Measurements from ENCODE around the gene KLHL22. TPM values are rescaled to one million over a fixed set of nuclear protein-coding genes. Genes with fewer than 3 reads are reported as not detected.
A peak's percentile ranks its signal among the peaks of the same experiment; 100 is the strongest.

KLHL22 gene
- total and polyA plus RNA-seq, 2 experiments from 2014 or later: 23.6 to 38.0 TPM

GRCh38 chr22:20530368-20531153 is 35.0 kb upstream of the KLHL22 start:
- TF ChIP-seq EZH2 (IDR thresholded peaks at IDR 0.05; ENCODE audit: borderline replicate concordance) (no peak), EZH2phosphoT487 (IDR thresholded peaks at IDR 0.05; ENCODE audit: low read depth, severe bottlenecking, unreplicated experiment) (no peak), CTCF (IDR thresholded peaks at IDR 0.05; ENCODE audit: poor library complexity) (no peak)
- Histone ChIP-seq H3K36me3 (replicated peaks; ENCODE audit: insufficient read depth, low read depth) (no peaks in the 10 kb centered on the region), H3K9me2 (replicated peaks; ENCODE audit: insufficient read depth) (no peaks in the 10 kb centered on the region), H3K4me1 (ENCODE audit: insufficient read depth) (peaks cover 39% of the 10 kb centered on the region), H3K4me3 (no peak overlapping the region), H3K9me3 (ENCODE audit: low read depth) (no peaks in the 10 kb centered on the region), H4K20me1 (ENCODE audit: insufficient read depth, poor library complexity, severe bottlenecking) (peaks cover 49% of the 10 kb centered on the region), H2AFZ (no peak overlapping the region), H3K79me2 (peaks cover 88% of the 10 kb centered on the region), H3K4me2 (peak overlapping the region; percentile 15), H3K27me3 (no peaks in the 10 kb centered on the region), H3K27ac (peak overlapping the region; percentile 93)
- 72% methylated on average over 15 of the region's 15 CpGs for WGBS (ENCODE audit: low lambda C conversion rate, missing lambda C conversion rate)
- peak; percentile 65 for DNase-seq (ENCODE audit: low spot score)

GRCh38 chr22:20528405-20528978 is 32.9 kb upstream of the KLHL22 start:
- WGBS (ENCODE audit: low lambda C conversion rate, missing lambda C conversion rate): 98% methylated on average over 7 of the region's 7 CpGs
- Histone ChIP-seq H3K36me3 (replicated peaks; ENCODE audit: insufficient read depth, low read depth) (no peaks in the 10 kb centered on the region), H3K9me3 (ENCODE audit: low read depth) (no peaks in the 10 kb centered on the region), H4K20me1 (ENCODE audit: insufficient read depth, poor library complexity, severe bottlenecking) (peaks cover 51% of the 10 kb centered on the region), H3K79me2 (peaks cover 90% of the 10 kb centered on the region), H3K27me3 (no peaks in the 10 kb centered on the region), H3K9me2 (replicated peaks; ENCODE audit: insufficient read depth) (no peaks in the 10 kb centered on the region), H2AFZ (no peak overlapping the region), H3K4me3 (no peak overlapping the region), H3K27ac (no peak overlapping the region), H3K4me2 (no peak overlapping the region), H3K4me1 (ENCODE audit: insufficient read depth) (peaks cover 48% of the 10 kb centered on the region)
- DNase-seq (ENCODE audit: low spot score): no peak
- TF ChIP-seq EZH2 (IDR thresholded peaks at IDR 0.05; ENCODE audit: borderline replicate concordance) (no peak), CTCF (IDR thresholded peaks at IDR 0.05; ENCODE audit: poor library complexity) (no peak), EZH2phosphoT487 (IDR thresholded peaks at IDR 0.05; ENCODE audit: low read depth, severe bottlenecking, unreplicated experiment) (no peak)

GRCh38 chr22:20526628-20527355 is 31.2 kb upstream of the KLHL22 start:
- no peaks in the 10 kb centered on the region for H3K36me3 ChIP-seq (replicated peaks; ENCODE audit: insufficient read depth, low read depth)
- H3K27me3 ChIP-seq: no peaks in the 10 kb centered on the region
- H3K9me2 ChIP-seq (replicated peaks; ENCODE audit: insufficient read depth): no peaks in the 10 kb centered on the region
- peak overlapping the region; percentile 54 for H3K27ac ChIP-seq
- no peaks in the 10 kb centered on the region for H3K9me3 ChIP-seq (ENCODE audit: low read depth)
- H3K4me1 ChIP-seq (ENCODE audit: insufficient read depth): peaks cover 45% of the 10 kb centered on the region
- peaks cover 91% of the 10 kb centered on the region for H3K79me2 ChIP-seq
- H4K20me1 ChIP-seq (ENCODE audit: insufficient read depth, poor library complexity, severe bottlenecking): peaks cover 61% of the 10 kb centered on the region
- DNase-seq (ENCODE audit: low spot score): peak; percentile 46
- H3K4me3 ChIP-seq: no peak overlapping the region
- 75% methylated on average over 6 of the region's 6 CpGs for WGBS (ENCODE audit: low lambda C conversion rate, missing lambda C conversion rate)
- TF ChIP-seq EZH2 (IDR thresholded peaks at IDR 0.05; ENCODE audit: borderline replicate concordance) (no peak), EZH2phosphoT487 (IDR thresholded peaks at IDR 0.05; ENCODE audit: low read depth, severe bottlenecking, unreplicated experiment) (no peak), CTCF (IDR thresholded peaks at IDR 0.05; ENCODE audit: poor library complexity) (no peak)
- H3K4me2 ChIP-seq: no peak overlapping the region
- H2AFZ ChIP-seq: no peak overlapping the region

Data from hepatocyte (in vitro differentiated cells).